K562 (cell line): ENCODE data around the gene TBL1X. TPM values are rescaled to one million over a fixed set of nuclear protein-coding genes. Genes with fewer than 3 reads are reported as not detected.

Experiments used
- ATAC-seq: fragments of 200-7000 bp; cut with Tn5 transposase; 3 replicates; pipeline ENCODE4 v1.9.1; 2020; ENCODE audit warnings: moderate library complexity
- BruUV-seq: library from RNA; stranded (reverse); fragments of 400-500 nt; replicated peaks from 2 replicates; lab custom pipeline; 2021; lab: Mats Ljungman, UMichigan
- CTCF ChIA-PET: fragments of 300-600 bp; formaldehyde crosslinking; extraction: SDS; loops from one replicate; lab custom pipeline; 2021; ENCODE audit warnings: low intra/inter-chr PET ratio; lab: Yijun Ruan, JAX
- POLR2A ChIA-PET: fragments of 300-600, 350-650 bp; sonication (Branson Sonifier 250); formaldehyde crosslinking; extraction: SDS; loops from one replicate; lab custom pipeline; 2021; ENCODE audit warnings: antibody characterized with exemption, inconsistent platforms; lab: Yijun Ruan, JAX
- DNase-seq, 4 experiments: peaks; one replicate each; pipeline versions ENCODE4 v3.0.0 to v3.0.0-alpha.2; 2011 to 2018; ENCODE audit warnings: low spot score in 3 of 4, mixed read lengths in 3 of 4; ENCODE audit errors: extremely low read depth in 1 of 4
- FAIRE-seq: peaks from 2 replicates; lab custom pipeline; 2011; peaks lifted over from hg19 to GRCh38; lab: Jason Lieb, UNC
- H2AFZ ChIP-seq: 2 replicates; pipeline ENCODE4 v1.6.0; 2011; ENCODE audit warnings: low read depth, low read length, control low read depth, inconsistent platforms
- H3K27ac ChIP-seq: fragments of 200-600 bp; 3 replicates; pipeline ENCODE4 v1.8.0; 2011; ENCODE audit warnings: low read depth, mild to moderate bottlenecking, control low read depth, inconsistent platforms, low read length, moderate library complexity, mixed read lengths; ENCODE audit errors: extremely low read depth
- H3K27me3 ChIP-seq, 2 experiments: fragments of 300-600 bp in 1 of 2; 2 replicates in 1 of 2; 3 replicates in 1 of 2; pipeline versions ENCODE4 v1.6.0 to v1.8.0; 2011; ENCODE audit warnings: inconsistent platforms in 2 of 2, low read length in 2 of 2, mild to moderate bottlenecking in 1 of 2, mixed read lengths in 1 of 2, moderate library complexity in 1 of 2; ENCODE audit not compliant: control insufficient read depth in 2 of 2, insufficient read depth in 2 of 2
- H3K36me3 ChIP-seq: fragments of 300-600 bp; 3 replicates; pipeline ENCODE4 v1.8.0; 2011; ENCODE audit warnings: mild to moderate bottlenecking, low read length, inconsistent platforms; ENCODE audit not compliant: control insufficient read depth, insufficient read depth
- H3K4me1 ChIP-seq, 2 experiments: fragments of 200-600 bp in 1 of 2; replicated peaks in 1 of 2; 2 replicates in 1 of 2; 3 replicates in 1 of 2; pipeline versions ENCODE4 v1.5.1 to v1.8.0; 2011; ENCODE audit warnings: inconsistent platforms in 2 of 2, low read length in 2 of 2, mild to moderate bottlenecking in 1 of 2, mixed read lengths in 1 of 2, moderate library complexity in 1 of 2; ENCODE audit not compliant: control insufficient read depth in 2 of 2, insufficient read depth in 2 of 2
- H3K4me2 ChIP-seq: 2 replicates; pipeline ENCODE4 v1.6.1; 2011; ENCODE audit warnings: low read length, control low read depth, inconsistent platforms, mixed read lengths; ENCODE audit not compliant: insufficient read depth
- H3K4me3 ChIP-seq: fragments of 200-600 bp; sonication (generic), shearing (Covaris generic); 2 replicates; pipeline ENCODE4 v1.5.1; 2016; ENCODE audit warnings: control low read depth, inconsistent platforms
- H3K79me2 ChIP-seq: fragments of 200-600 bp; 3 replicates; pipeline ENCODE4 v1.8.0; 2011; ENCODE audit warnings: low read length, inconsistent platforms; ENCODE audit not compliant: control insufficient read depth, insufficient read depth
- H3K9ac ChIP-seq, 2 experiments: 2 replicates each; pipeline versions ENCODE4 v1.6.0 to v1.6.1; 2011; ENCODE audit warnings: low read depth in 2 of 2, low read length in 2 of 2, control low read depth in 1 of 2, inconsistent platforms in 1 of 2, mild to moderate bottlenecking in 1 of 2, mixed read lengths in 1 of 2; ENCODE audit not compliant: insufficient read depth in 1 of 2
- H3K9me1 ChIP-seq: one replicate; pipeline ENCODE4 v1.6.0; 2011; ENCODE audit warnings: inconsistent platforms, mild to moderate bottlenecking, low read length, moderate library complexity; ENCODE audit not compliant: control insufficient read depth, insufficient read depth
- H3K9me3 ChIP-seq: replicated peaks from 2 replicates; pipeline ENCODE4 v1.5.1; 2011; ENCODE audit warnings: low read depth, low read length, inconsistent platforms; ENCODE audit not compliant: control insufficient read depth, insufficient read depth
- H4K20me1 ChIP-seq: replicated peaks from 2 replicates; pipeline ENCODE4 v1.6.1; 2011; ENCODE audit warnings: low read length, inconsistent platforms, mixed read lengths; ENCODE audit not compliant: control insufficient read depth, insufficient read depth
- C11orf30 ChIP-seq: fragments of 450-650 bp; IDR thresholded peaks from 2 replicates; pipeline ENCODE4 v1.6.1; 2016; ENCODE audit warnings: low read depth, mild to moderate bottlenecking
- CEBPB ChIP-seq: fragments of 450-650 bp; IDR thresholded peaks from 2 replicates; pipeline ENCODE4 v1.6.1; 2016; ENCODE audit warnings: missing genetic modification characterization, missing compliant biosample characterization
- HDAC6 ChIP-seq: IDR thresholded peaks from 2 replicates; pipeline ENCODE4 v1.6.1; 2012; ENCODE audit warnings: low read depth, mild to moderate bottlenecking, control low read depth, inconsistent platforms, low read length, moderate library complexity
- JUND ChIP-seq, 2 experiments: IDR thresholded peaks; 2 replicates in 1 of 2; 3 replicates in 1 of 2; pipeline ENCODE4 v1.6.1; 2011; ENCODE audit warnings: borderline replicate concordance in 2 of 2, low read depth in 2 of 2, low read length in 2 of 2, improper control_type of control experiment in 1 of 2, missing biosample characterization in 1 of 2, missing genetic modification characterization in 1 of 2, missing genetic modification reagents in 1 of 2
- MAFF ChIP-seq: IDR thresholded peaks from 2 replicates; pipeline ENCODE4 v1.6.1; 2012; ENCODE audit warnings: low read length, improper control_type of control experiment
- MAFG ChIP-seq: fragments of 450-650 bp; conservative IDR thresholded peaks from 2 replicates; pipeline ENCODE4 v1.6.1; 2016; ENCODE audit warnings: missing genetic modification characterization, missing compliant biosample characterization
- MAFK ChIP-seq: IDR thresholded peaks from 2 replicates; pipeline ENCODE4 v1.6.1; 2011; ENCODE audit warnings: low read length, improper control_type of control experiment
- MCM3 ChIP-seq: fragments of 450-650 bp; IDR thresholded peaks from 2 replicates; pipeline ENCODE4 v1.6.1; 2016
- NFE2 ChIP-seq: IDR thresholded peaks from 2 replicates; pipeline ENCODE4 v1.6.1; 2014; ENCODE audit warnings: antibody characterized with exemption, low read depth
- NRF1 ChIP-seq, 2 experiments: fragments of 450-650 bp; IDR thresholded peaks in 1 of 2; conservative IDR thresholded peaks in 1 of 2; 2 replicates each; pipeline ENCODE4 v1.6.1; 2014; ENCODE audit warnings: mild to moderate bottlenecking in 2 of 2
- SMARCA5 ChIP-seq: fragments of 450-650 bp; IDR thresholded peaks from 2 replicates; pipeline ENCODE4 v1.6.1; 2016
- ZNF316 ChIP-seq: fragments of 450-650 bp; IDR thresholded peaks from 2 replicates; pipeline ENCODE4 v1.6.1; 2016
- WGBS: fragments of 100-300 bp; shearing (Covaris generic); methylation state at CpG from one replicate; pipeline ENCODE4 v1.1.6; 2016; ENCODE audit warnings: low coverage, mixed read lengths; ENCODE audit not compliant: insufficient coverage; ENCODE audit errors: missing lambda C conversion rate; 5-methylcytosine and 5-hydroxymethylcytosine counted together
- in situ Hi-C: fragments of 300-500 bp; cut with MboI; formaldehyde crosslinking; loops from 4 replicates; pipeline ENCODE4 v1.15.0; 2018; ENCODE audit warnings: inconsistent platforms, mixed read lengths
- intact Hi-C: fragments of 100-400 bp; cut with micrococcal nuclease; formaldehyde crosslinking; loops from 2 replicates; pipeline ENCODE4 v1.14.2; 2022
- polyA plus RNA-seq, 8 experiments: library from polyadenylated mRNA; depleted of rRNA in 4 of 8; stranded (reverse) in 5 of 8; unstranded in 3 of 8; fragments of >200 nt; fragmentation: Nextera tagmentation in 2 of 8; fragmentation: Illumina TruSeq in 1 of 8; extraction: Ambion mirVana in 2 of 8; extraction: Trizol in 1 of 8; gene quantifications; 2 replicates each; pipeline versions ENCODE4 v1.2.1 to v1.2.3, GENCODE V29; 2011 to 2014; ENCODE audit warnings: inconsistent platforms in 1 of 8, missing spikeins in 1 of 8
- total RNA-seq, 7 experiments: library from RNA; depleted of rRNA in 6 of 7; stranded (reverse); fragments of >200 nt in 6 of 7; fragmentation: Illumina TruSeq in 2 of 7; extraction: Trizol in 2 of 7; gene quantifications; 2 replicates each; pipeline versions ENCODE4 v1.2.1 to v1.2.3, GENCODE V29; 2011 to 2021; ENCODE audit warnings: low replicate concordance in 1 of 7
- TF ChIP-seq, protein P1 (sequence below): sonication (generic); formaldehyde crosslinking; IDR thresholded peaks from 2 replicates; pipeline ENCODE4 v1.8.0; 2022; ENCODE audit warnings: missing genetic modification reagents, mild to moderate bottlenecking, borderline replicate concordance

TBL1X gene
- total and polyA plus RNA-seq, 9 of the 15 experiments (the other 6 are each of a cell fraction or from before 2014, with no cell fraction given), result 6.0 to 49.6 (median 19.7) TPM

DNA sequence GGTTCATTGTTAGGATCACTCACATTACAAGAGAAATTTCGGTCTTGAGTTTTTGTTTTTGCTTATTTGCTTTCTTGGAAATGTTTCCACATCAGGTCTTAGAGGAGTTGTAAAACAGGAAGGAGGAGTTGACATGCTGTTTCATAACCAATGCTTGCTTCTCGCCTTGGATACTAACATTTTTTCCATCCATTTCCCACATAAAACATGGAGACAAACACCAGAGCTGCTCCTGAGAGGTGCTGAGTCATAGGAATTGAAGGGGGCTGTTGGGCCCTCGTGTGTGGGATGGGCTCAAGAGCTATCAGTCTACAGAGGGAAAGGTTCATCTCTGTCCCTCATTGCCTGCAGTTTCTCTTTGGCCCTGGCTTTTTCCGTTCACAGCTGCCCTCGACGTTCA is 29.9 kb downstream of the TBL1X start:
- WGBS, result 12% methylated on average over 6 of the region's 6 CpGs
- DNase-seq, result peak; percentile 47 to 57 (median 52)
- peaks cover 26% of the 10 kb centered on the region for H4K20me1 ChIP-seq
- ATAC-seq, result peak; percentile 81
- peaks cover 5% of the 10 kb centered on the region for H3K9me1 ChIP-seq
- peak; percentile 73 for FAIRE-seq
- no peaks in the 10 kb centered on the region for H3K9me3 ChIP-seq
- intact Hi-C loops (no loop called here), in situ Hi-C loops (no loop called here)
- peak overlapping the region; percentile 24 for H3K4me2 ChIP-seq
- ChIA-PET POLR2A (no interaction called here), CTCF (no interaction called here)
- TF ChIP-seq NRF1 (conservative IDR thresholded peaks at IDR 0.05 in 1 of 2, IDR thresholded peaks at IDR 0.05 in 1 of 2) (no peak), HDAC6 (no peak), ZNF316 (peak; percentile 86), C11orf30 (peak; percentile 81), CEBPB (0 out of 2 replicates have a peak, but pooled peaks have one; percentile 7), MAFF (peak; percentile 46; the same call in 1 of the 2 replicates), MCM3 (no peak), MAFK (peak; percentile 45; the same call in 1 of the 2 replicates), NFE2 (peak; percentile 81), SMARCA5 (no peak), MAFG (tag) (peak; percentile 68), JUND (IDR thresholded peaks at IDR 0.05; ENCODE audit: borderline replicate concordance, low read depth, low read length) (peak; percentile 36; the same call in 1 of the 2 replicates), JUND (tag; IDR thresholded peaks at IDR 0.05; ENCODE audit: borderline replicate concordance, low read depth, low read length) (no peak; the same call in 2 of the 3 replicates)
- TF ChIP-seq, protein P1, sequence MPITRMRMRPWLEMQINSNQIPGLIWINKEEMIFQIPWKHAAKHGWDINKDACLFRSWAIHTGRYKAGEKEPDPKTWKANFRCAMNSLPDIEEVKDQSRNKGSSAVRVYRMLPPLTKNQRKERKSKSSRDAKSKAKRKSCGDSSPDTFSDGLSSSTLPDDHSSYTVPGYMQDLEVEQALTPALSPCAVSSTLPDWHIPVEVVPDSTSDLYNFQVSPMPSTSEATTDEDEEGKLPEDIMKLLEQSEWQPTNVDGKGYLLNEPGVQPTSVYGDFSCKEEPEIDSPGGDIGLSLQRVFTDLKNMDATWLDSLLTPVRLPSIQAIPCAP, result no peak
- 0 out of 2 replicates have a peak overlapping the region, but pooled peaks have one; percentile 44 for H2AFZ ChIP-seq
- H3K27me3 ChIP-seq, result no peaks in the 10 kb centered on the region
- H3K27ac ChIP-seq, result peak overlapping the region; percentile 18; the same call in 2 of the 3 replicates
- H3K9ac ChIP-seq, result no peak overlapping the region
- no peak overlapping the region for H3K4me3 ChIP-seq
- H3K4me1 ChIP-seq, result peaks cover 10 to 37% of the 10 kb centered on the region in 2 experiments; a peak in 3 of 5 replicates
- 0 out of 3 replicates have a peak, but pooled peaks cover 10% of the 10 kb centered on the region for H3K36me3 ChIP-seq
- peaks cover 89% of the 10 kb centered on the region for H3K79me2 ChIP-seq
- no TSS peak for BruUV-seq
